GM23338 (cell line): ENCODE data around the gene TMIGD3. TPM values are rescaled to one million over a fixed set of nuclear protein-coding genes. Genes with fewer than 3 reads are reported as not detected.

Experiments used
- ATAC-seq: fragments of 200-7000 bp; cut with Tn5 transposase; 3 replicates; pipeline ENCODE4 v1.9.1; 2020
- DNase-seq: peaks from one replicate; pipeline ENCODE4 v3.0.0-alpha.2; 2015; ENCODE audit warnings: low spot score
- H2AFZ ChIP-seq: fragments of 200-600 bp; sonication (generic); 2 replicates; pipeline ENCODE4 v1.8.0; 2016; ENCODE audit warnings: antibody characterized with exemption, mild to moderate bottlenecking, moderate library complexity
- H3F3A ChIP-seq: fragments of 200-600 bp; sonication (generic); replicated peaks from 2 replicates; pipeline ENCODE4 v1.8.0; 2017; ENCODE audit warnings: antibody characterized with exemption, mixed run types, low read depth
- H3K27ac ChIP-seq: fragments of 200-600 bp; sonication (generic); 2 replicates; pipeline ENCODE4 v1.6.1; 2016; ENCODE audit warnings: low read depth
- H3K27me3 ChIP-seq: fragments of 200-600 bp; sonication (generic); 2 replicates; pipeline ENCODE4 v1.8.0; 2016; ENCODE audit warnings: mild to moderate bottlenecking, mixed run types, moderate library complexity; ENCODE audit not compliant: insufficient read depth
- H3K36me3 ChIP-seq: fragments of 200-600 bp; sonication (generic); 2 replicates; pipeline ENCODE4 v1.8.0; 2016; ENCODE audit warnings: mild to moderate bottlenecking; ENCODE audit not compliant: insufficient read depth
- H3K4me1 ChIP-seq: fragments of 200-600 bp; sonication (generic); 2 replicates; pipeline ENCODE4 v1.8.0; 2016; ENCODE audit warnings: mild to moderate bottlenecking, moderate library complexity; ENCODE audit not compliant: insufficient read depth
- H3K4me2 ChIP-seq: fragments of 200-600 bp; sonication (generic); 2 replicates; pipeline ENCODE4 v1.7.1; 2017; ENCODE audit warnings: mixed run types
- H3K4me3 ChIP-seq: fragments of 200-600 bp; sonication (generic); 2 replicates; pipeline ENCODE4 v1.6.1; 2016; ENCODE audit warnings: mixed run types
- H3K79me2 ChIP-seq: fragments of 200-600 bp; sonication (generic); replicated peaks from 2 replicates; pipeline ENCODE4 v1.8.0; 2017; ENCODE audit warnings: mild to moderate bottlenecking; ENCODE audit not compliant: insufficient read depth
- H3K9me2 ChIP-seq: fragments of 200-600 bp; sonication (generic); 2 replicates; pipeline ENCODE4 v1.8.0; 2017; ENCODE audit not compliant: insufficient read depth
- H4K20me1 ChIP-seq: fragments of 200-600 bp; sonication (generic); replicated peaks from 2 replicates; pipeline ENCODE4 v1.8.0; 2017; ENCODE audit warnings: mild to moderate bottlenecking; ENCODE audit not compliant: insufficient read depth
- H3K27ac Mint-ChIP-seq: 2 replicates; pipeline ENCODE4 v1.8.0; 2020; ENCODE audit warnings: inconsistent platforms, mild to moderate bottlenecking, moderate library complexity, mixed read lengths
- H3K27me3 Mint-ChIP-seq: 3 replicates; pipeline ENCODE4 v1.8.0; 2022; ENCODE audit warnings: low read depth, mild to moderate bottlenecking, moderate library complexity, mixed read lengths, inconsistent platforms; ENCODE audit not compliant: insufficient read depth, poor library complexity
- H3K36me3 Mint-ChIP-seq: 3 replicates; pipeline ENCODE4 v1.8.0; 2021; ENCODE audit warnings: low read depth, mild to moderate bottlenecking, inconsistent platforms, moderate library complexity, mixed read lengths
- H3K4me1 Mint-ChIP-seq: 3 replicates; pipeline ENCODE4 v1.8.0; 2020; ENCODE audit warnings: mild to moderate bottlenecking, inconsistent platforms, mixed read lengths
- H3K4me3 Mint-ChIP-seq: 3 replicates; pipeline ENCODE4 v1.8.0; 2021; ENCODE audit warnings: moderate library complexity, mild to moderate bottlenecking, inconsistent platforms, mixed read lengths
- H3K9me3 Mint-ChIP-seq: 3 replicates; pipeline ENCODE4 v1.8.0; 2020; ENCODE audit warnings: moderate library complexity, mild to moderate bottlenecking, inconsistent platforms, mixed read lengths
- CREB1 ChIP-seq: fragments of 250-450 bp; sonication (Bioruptor Pico); IDR thresholded peaks from 2 replicates; pipeline ENCODE4 v1.5.0; 2020; ENCODE audit warnings: low read depth, mild to moderate bottlenecking, moderate library complexity
- CTCF ChIP-seq, 2 experiments: fragments of 200-600 bp in 1 of 2; sonication (generic) in 1 of 2; conservative IDR thresholded peaks; 2 replicates each; pipeline versions ENCODE4 v1.5.1 to v1.6.1; 2016 to 2017; ENCODE audit warnings: antibody characterized with exemption in 2 of 2, low read depth in 2 of 2, mild to moderate bottlenecking in 2 of 2, moderate library complexity in 1 of 2
- EZH2 ChIP-seq: fragments of 200-600 bp; sonication (generic); IDR thresholded peaks from one replicate; pipeline ENCODE4 v1.8.0; 2017; ENCODE audit warnings: antibody characterized with exemption, mild to moderate bottlenecking, low read depth; ENCODE audit not compliant: unreplicated experiment
- EZH2phosphoT487 ChIP-seq: fragments of 200-600 bp; sonication (generic); IDR thresholded peaks from one replicate; pipeline ENCODE4 v1.8.1; 2018; ENCODE audit warnings: antibody characterized with exemption; ENCODE audit not compliant: unreplicated experiment
- JUNB ChIP-seq: IDR thresholded peaks from one replicate; pipeline ENCODE4 v1.6.1; 2016; ENCODE audit warnings: antibody characterized with exemption; ENCODE audit not compliant: unreplicated experiment
- NANOG ChIP-seq: IDR thresholded peaks from 2 replicates; pipeline ENCODE4 v1.6.1; 2016; ENCODE audit warnings: antibody characterized with exemption, borderline replicate concordance
- POLR2AphosphoS5 ChIP-seq: IDR thresholded peaks from 2 replicates; pipeline ENCODE4 v1.6.1; 2016; ENCODE audit warnings: antibody characterized with exemption, low read depth
- STAT1 ChIP-seq: IDR thresholded peaks from one replicate; pipeline ENCODE4 v1.6.1; 2016; ENCODE audit warnings: antibody characterized with exemption; ENCODE audit not compliant: unreplicated experiment
- ZNF114 ChIP-seq: fragments of 250-450 bp; sonication (Bioruptor Pico); IDR thresholded peaks from 2 replicates; pipeline ENCODE4 v1.5.0; 2020; ENCODE audit warnings: mild to moderate bottlenecking, moderate library complexity
- ZNF331 ChIP-seq: fragments of 250-450 bp; sonication (Bioruptor Pico); IDR thresholded peaks from 2 replicates; pipeline ENCODE4 v1.5.0; 2020; ENCODE audit warnings: low read depth, mild to moderate bottlenecking, moderate library complexity
- polyA plus RNA-seq: library from polyadenylated mRNA; unstranded; fragments of >200 nt; fragmentation: Nextera tagmentation; extraction: Ambion mirVana; gene quantifications from 2 replicates; pipeline ENCODE4 v1.2.1, GENCODE V29; 2016
- total RNA-seq: library from RNA; depleted of rRNA; stranded (reverse); fragments of >200 nt; shearing (Covaris generic); gene quantifications from 2 replicates; pipeline ENCODE4 v1.2.3, GENCODE V29; 2014
- TF ChIP-seq, protein P1 (sequence below): IDR thresholded peaks from one replicate; pipeline ENCODE4 v1.6.1; 2018; ENCODE audit warnings: antibody characterized with exemption; ENCODE audit not compliant: unreplicated experiment
- TF ChIP-seq, protein P2 (sequence below): IDR thresholded peaks from 2 replicates; pipeline ENCODE4 v1.6.1; 2016; ENCODE audit warnings: antibody characterized with exemption
- TF ChIP-seq, protein P3 (sequence below): fragments of 250-450 bp; sonication (Bioruptor Pico); IDR thresholded peaks from 2 replicates; pipeline ENCODE4 v1.5.0; 2020; ENCODE audit warnings: mild to moderate bottlenecking, moderate library complexity

TMIGD3 gene
- total and polyA plus RNA-seq, 2 experiments from 2014 or later, result not detected

GRCh38 chr1:111468717-111469100 lies 34.7 kb downstream of the TMIGD3 start:
- Mint-ChIP-seq H3K36me3 (no peaks in the 10 kb centered on the region), H3K27ac (no peak overlapping the region), H3K4me3 (no peak overlapping the region), H3K27me3 (no peaks in the 10 kb centered on the region), H3K4me1 (no peaks in the 10 kb centered on the region), H3K9me3 (no peaks in the 10 kb centered on the region)
- Histone ChIP-seq H3K9me2 (no peaks in the 10 kb centered on the region; the same call in 1 of the 2 replicates), H3K79me2 (no peaks in the 10 kb centered on the region), H3K27me3 (no peaks in the 10 kb centered on the region), H3K4me1 (no peaks in the 10 kb centered on the region), H3F3A (no peaks in the 10 kb centered on the region), H3K4me3 (no peak overlapping the region), H2AFZ (no peak overlapping the region), H3K36me3 (no peaks in the 10 kb centered on the region), H3K27ac (no peak overlapping the region), H3K4me2 (no peak overlapping the region), H4K20me1 (no peaks in the 10 kb centered on the region)
- DNase-seq, result no peak
- no peak for TF ChIP-seq EZH2phosphoT487
- no peak for TF ChIP-seq CTCF (conservative IDR thresholded peaks at IDR 0.05; ENCODE audit: low read depth in 2 of 2)
- TF ChIP-seq, protein P1, sequence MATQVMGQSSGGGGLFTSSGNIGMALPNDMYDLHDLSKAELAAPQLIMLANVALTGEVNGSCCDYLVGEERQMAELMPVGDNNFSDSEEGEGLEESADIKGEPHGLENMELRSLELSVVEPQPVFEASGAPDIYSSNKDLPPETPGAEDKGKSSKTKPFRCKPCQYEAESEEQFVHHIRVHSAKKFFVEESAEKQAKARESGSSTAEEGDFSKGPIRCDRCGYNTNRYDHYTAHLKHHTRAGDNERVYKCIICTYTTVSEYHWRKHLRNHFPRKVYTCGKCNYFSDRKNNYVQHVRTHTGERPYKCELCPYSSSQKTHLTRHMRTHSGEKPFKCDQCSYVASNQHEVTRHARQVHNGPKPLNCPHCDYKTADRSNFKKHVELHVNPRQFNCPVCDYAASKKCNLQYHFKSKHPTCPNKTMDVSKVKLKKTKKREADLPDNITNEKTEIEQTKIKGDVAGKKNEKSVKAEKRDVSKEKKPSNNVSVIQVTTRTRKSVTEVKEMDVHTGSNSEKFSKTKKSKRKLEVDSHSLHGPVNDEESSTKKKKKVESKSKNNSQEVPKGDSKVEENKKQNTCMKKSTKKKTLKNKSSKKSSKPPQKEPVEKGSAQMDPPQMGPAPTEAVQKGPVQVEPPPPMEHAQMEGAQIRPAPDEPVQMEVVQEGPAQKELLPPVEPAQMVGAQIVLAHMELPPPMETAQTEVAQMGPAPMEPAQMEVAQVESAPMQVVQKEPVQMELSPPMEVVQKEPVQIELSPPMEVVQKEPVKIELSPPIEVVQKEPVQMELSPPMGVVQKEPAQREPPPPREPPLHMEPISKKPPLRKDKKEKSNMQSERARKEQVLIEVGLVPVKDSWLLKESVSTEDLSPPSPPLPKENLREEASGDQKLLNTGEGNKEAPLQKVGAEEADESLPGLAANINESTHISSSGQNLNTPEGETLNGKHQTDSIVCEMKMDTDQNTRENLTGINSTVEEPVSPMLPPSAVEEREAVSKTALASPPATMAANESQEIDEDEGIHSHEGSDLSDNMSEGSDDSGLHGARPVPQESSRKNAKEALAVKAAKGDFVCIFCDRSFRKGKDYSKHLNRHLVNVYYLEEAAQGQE, result no peak
- no peak for TF ChIP-seq ZNF114 (CRISPR knock-in tag)
- no peak for TF ChIP-seq NANOG
- TF ChIP-seq ZNF331 (CRISPR knock-in tag), result no peak
- TF ChIP-seq CREB1 (CRISPR knock-in tag), result no peak
- no peak for TF ChIP-seq JUNB
- no peak for TF ChIP-seq EZH2
- no peak for TF ChIP-seq POLR2AphosphoS5
- TF ChIP-seq STAT1, result no peak
- TF ChIP-seq, protein P2, sequence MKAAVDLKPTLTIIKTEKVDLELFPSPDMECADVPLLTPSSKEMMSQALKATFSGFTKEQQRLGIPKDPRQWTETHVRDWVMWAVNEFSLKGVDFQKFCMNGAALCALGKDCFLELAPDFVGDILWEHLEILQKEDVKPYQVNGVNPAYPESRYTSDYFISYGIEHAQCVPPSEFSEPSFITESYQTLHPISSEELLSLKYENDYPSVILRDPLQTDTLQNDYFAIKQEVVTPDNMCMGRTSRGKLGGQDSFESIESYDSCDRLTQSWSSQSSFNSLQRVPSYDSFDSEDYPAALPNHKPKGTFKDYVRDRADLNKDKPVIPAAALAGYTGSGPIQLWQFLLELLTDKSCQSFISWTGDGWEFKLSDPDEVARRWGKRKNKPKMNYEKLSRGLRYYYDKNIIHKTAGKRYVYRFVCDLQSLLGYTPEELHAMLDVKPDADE, result no peak
- TF ChIP-seq, protein P3, sequence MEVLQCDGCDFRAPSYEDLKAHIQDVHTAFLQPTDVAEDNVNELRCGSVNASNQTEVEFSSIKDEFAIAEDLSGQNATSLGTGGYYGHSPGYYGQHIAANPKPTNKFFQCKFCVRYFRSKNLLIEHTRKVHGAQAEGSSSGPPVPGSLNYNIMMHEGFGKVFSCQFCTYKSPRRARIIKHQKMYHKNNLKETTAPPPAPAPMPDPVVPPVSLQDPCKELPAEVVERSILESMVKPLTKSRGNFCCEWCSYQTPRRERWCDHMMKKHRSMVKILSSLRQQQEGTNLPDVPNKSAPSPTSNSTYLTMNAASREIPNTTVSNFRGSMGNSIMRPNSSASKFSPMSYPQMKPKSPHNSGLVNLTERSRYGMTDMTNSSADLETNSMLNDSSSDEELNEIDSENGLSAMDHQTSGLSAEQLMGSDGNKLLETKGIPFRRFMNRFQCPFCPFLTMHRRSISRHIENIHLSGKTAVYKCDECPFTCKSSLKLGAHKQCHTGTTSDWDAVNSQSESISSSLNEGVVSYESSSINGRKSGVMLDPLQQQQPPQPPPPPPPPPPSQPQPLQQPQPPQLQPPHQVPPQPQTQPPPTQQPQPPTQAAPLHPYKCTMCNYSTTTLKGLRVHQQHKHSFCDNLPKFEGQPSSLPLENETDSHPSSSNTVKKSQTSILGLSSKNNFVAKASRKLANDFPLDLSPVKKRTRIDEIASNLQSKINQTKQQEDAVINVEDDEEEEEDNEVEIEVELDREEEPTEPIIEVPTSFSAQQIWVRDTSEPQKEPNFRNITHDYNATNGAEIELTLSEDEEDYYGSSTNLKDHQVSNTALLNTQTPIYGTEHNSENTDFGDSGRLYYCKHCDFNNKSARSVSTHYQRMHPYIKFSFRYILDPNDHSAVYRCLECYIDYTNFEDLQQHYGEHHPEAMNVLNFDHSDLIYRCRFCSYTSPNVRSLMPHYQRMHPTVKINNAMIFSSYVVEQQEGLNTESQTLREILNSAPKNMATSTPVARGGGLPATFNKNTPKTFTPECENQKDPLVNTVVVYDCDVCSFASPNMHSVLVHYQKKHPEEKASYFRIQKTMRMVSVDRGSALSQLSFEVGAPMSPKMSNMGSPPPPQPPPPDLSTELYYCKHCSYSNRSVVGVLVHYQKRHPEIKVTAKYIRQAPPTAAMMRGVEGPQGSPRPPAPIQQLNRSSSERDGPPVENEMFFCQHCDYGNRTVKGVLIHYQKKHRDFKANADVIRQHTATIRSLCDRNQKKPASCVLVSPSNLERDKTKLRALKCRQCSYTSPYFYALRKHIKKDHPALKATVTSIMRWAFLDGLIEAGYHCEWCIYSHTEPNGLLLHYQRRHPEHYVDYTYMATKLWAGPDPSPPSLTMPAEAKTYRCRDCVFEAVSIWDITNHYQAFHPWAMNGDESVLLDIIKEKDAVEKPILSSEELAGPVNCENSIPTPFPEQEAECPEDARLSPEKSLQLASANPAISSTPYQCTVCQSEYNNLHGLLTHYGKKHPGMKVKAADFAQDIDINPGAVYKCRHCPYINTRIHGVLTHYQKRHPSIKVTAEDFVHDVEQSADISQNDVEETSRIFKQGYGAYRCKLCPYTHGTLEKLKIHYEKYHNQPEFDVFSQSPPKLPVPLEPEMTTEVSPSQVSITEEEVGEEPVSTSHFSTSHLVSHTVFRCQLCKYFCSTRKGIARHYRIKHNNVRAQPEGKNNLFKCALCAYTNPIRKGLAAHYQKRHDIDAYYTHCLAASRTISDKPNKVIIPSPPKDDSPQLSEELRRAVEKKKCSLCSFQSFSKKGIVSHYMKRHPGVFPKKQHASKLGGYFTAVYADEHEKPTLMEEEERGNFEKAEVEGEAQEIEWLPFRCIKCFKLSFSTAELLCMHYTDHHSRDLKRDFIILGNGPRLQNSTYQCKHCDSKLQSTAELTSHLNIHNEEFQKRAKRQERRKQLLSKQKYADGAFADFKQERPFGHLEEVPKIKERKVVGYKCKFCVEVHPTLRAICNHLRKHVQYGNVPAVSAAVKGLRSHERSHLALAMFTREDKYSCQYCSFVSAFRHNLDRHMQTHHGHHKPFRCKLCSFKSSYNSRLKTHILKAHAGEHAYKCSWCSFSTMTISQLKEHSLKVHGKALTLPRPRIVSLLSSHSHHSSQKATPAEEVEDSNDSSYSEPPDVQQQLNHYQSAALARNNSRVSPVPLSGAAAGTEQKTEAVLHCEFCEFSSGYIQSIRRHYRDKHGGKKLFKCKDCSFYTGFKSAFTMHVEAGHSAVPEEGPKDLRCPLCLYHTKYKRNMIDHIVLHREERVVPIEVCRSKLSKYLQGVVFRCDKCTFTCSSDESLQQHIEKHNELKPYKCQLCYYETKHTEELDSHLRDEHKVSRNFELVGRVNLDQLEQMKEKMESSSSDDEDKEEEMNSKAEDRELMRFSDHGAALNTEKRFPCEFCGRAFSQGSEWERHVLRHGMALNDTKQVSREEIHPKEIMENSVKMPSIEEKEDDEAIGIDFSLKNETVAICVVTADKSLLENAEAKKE (CRISPR knock-in tag), result no peak
- no peak for ATAC-seq
